Liver (tissue), 9 donors: ENCODE results near the gene KIF1A. TPM values are rescaled to one million over a fixed set of nuclear protein-coding genes. Genes with fewer than 3 reads are reported as not detected.

Experiments used
- DNase-seq: peaks from one replicate; pipeline ENCODE4 v3.0.0-alpha.2; 2017; ENCODE audit warnings: low spot score
- H3K27ac ChIP-seq, 2 donors: one replicate each; pipeline ENCODE4 v1.7.0; 2013; ENCODE audit warnings: inconsistent platforms in 2 of 2, low read length in 2 of 2, control low read depth in 1 of 2, low read depth in 1 of 2, mild to moderate bottlenecking in 1 of 2
- H3K27me3 ChIP-seq, 4 donors: one replicate each; pipeline versions ENCODE4 v1.6.1 to v1.7.0; 2013; ENCODE audit warnings: low read length in 3 of 4, inconsistent platforms in 1 of 4, mild to moderate bottlenecking in 1 of 4, moderate library complexity in 1 of 4; ENCODE audit not compliant: control insufficient read depth in 4 of 4, insufficient read depth in 4 of 4
- H3K36me3 ChIP-seq, 4 donors: one replicate each; pipeline versions ENCODE4 v1.6.1 to v1.7.0; 2013; ENCODE audit warnings: low read length in 3 of 4, mild to moderate bottlenecking in 3 of 4, low read depth in 1 of 4, moderate library complexity in 1 of 4; ENCODE audit not compliant: control insufficient read depth in 4 of 4, insufficient read depth in 3 of 4
- H3K4me1 ChIP-seq, 4 donors: one replicate each; pipeline versions ENCODE4 v1.6.1 to v1.7.0; 2013; ENCODE audit warnings: low read length in 3 of 4, mild to moderate bottlenecking in 3 of 4, moderate library complexity in 1 of 4; ENCODE audit not compliant: control insufficient read depth in 4 of 4, insufficient read depth in 4 of 4
- H3K4me3 ChIP-seq, 3 donors: one replicate each; pipeline versions ENCODE4 v1.6.1 to v1.7.0; 2013; ENCODE audit warnings: low read length in 3 of 3, control low read depth in 1 of 3, low read depth in 1 of 3, mild to moderate bottlenecking in 1 of 3
- H3K9ac ChIP-seq, 2 donors: one replicate each; pipeline ENCODE4 v1.7.0; 2013; ENCODE audit warnings: low read length in 2 of 2, mild to moderate bottlenecking in 2 of 2, moderate library complexity in 2 of 2, control low read depth in 1 of 2, low read depth in 1 of 2
- H3K9me3 ChIP-seq, 4 donors: one replicate each; pipeline versions ENCODE4 v1.6.1 to v1.7.0; 2013; ENCODE audit warnings: low read length in 3 of 4; ENCODE audit not compliant: control insufficient read depth in 4 of 4
- CTCF ChIP-seq: fragments of 150-350 bp; IDR thresholded peaks from 2 replicates; pipeline ENCODE4 v1.5.1; 2017; ENCODE audit warnings: improper control_type of control experiment, low read depth, low read length; ENCODE audit not compliant: missing input control
- EGR1 ChIP-seq, 2 donors: IDR thresholded peaks; 2 replicates each; pipeline ENCODE4 v1.6.1; 2016 to 2018; ENCODE audit warnings: antibody characterized with exemption in 2 of 2, low read depth in 2 of 2
- FOXA2 ChIP-seq: IDR thresholded peaks from 2 replicates; pipeline ENCODE4 v1.6.1; 2016; ENCODE audit warnings: antibody characterized with exemption
- HNF4G ChIP-seq: IDR thresholded peaks from 2 replicates; pipeline ENCODE4 v1.6.1; 2016; ENCODE audit warnings: antibody characterized with exemption
- MAX ChIP-seq: IDR thresholded peaks from 2 replicates; pipeline ENCODE4 v1.6.1; 2016; ENCODE audit warnings: antibody characterized with exemption
- RAD21 ChIP-seq, 2 donors: IDR thresholded peaks; 2 replicates each; pipeline ENCODE4 v1.6.1; 2016; ENCODE audit warnings: antibody characterized with exemption in 2 of 2, mild to moderate bottlenecking in 2 of 2
- RXRA ChIP-seq, 2 donors: IDR thresholded peaks; 2 replicates each; pipeline ENCODE4 v1.6.1; 2017 to 2018; ENCODE audit warnings: antibody characterized with exemption in 2 of 2, mild to moderate bottlenecking in 1 of 2
- SP1 ChIP-seq: IDR thresholded peaks from 2 replicates; pipeline ENCODE4 v1.6.1; 2018; ENCODE audit warnings: antibody characterized with exemption, mild to moderate bottlenecking
- WGBS: extraction: QIAGEN DNeasy Blood & Tissue Kit; methylation state at CpG from one replicate; pipeline ENCODE4 v1.1.7; 2013; 5-methylcytosine and 5-hydroxymethylcytosine counted together
- polyA plus RNA-seq, 2 donors: library from polyadenylated mRNA; stranded (reverse) in 1 of 2; unstranded in 1 of 2; fragments of 200-250 nt in 1 of 2; fragments of >200 nt in 1 of 2; fragmentation: Nextera tagmentation in 1 of 2; extraction: Ambion mirVana in 1 of 2; gene quantifications; one replicate each; pipeline versions ENCODE4 v1.2.1 to v1.2.3, GENCODE V29; 2013 to 2015
- total RNA-seq, 2 donors: library from RNA; depleted of rRNA; stranded (reverse); fragments of >200 nt; gene quantifications; one replicate each; pipeline ENCODE4 v1.2.3, GENCODE V29; 2014
- TF ChIP-seq, protein P1 (sequence below): IDR thresholded peaks from 2 replicates; pipeline ENCODE4 v1.6.1; 2016; ENCODE audit warnings: antibody characterized with exemption, mild to moderate bottlenecking
- donor health status: healthy.
- donor health status: healthy.
- donor health status: healthy.
- donor health status: healthy.
- donor health status: healthy.

The KIF1A gene
- total and polyA plus RNA-seq, 4 donors, result 0.03 to 0.21 (median 0.11) TPM

- DNase-seq, result no peak
- TF ChIP-seq SP1 (no peak), EGR1 (IDR thresholded peaks at IDR 0.05; ENCODE audit: low read depth in 2 of 2) (no peak)
- Histone ChIP-seq H3K9me3 (no peaks in the 10 kb centered on the region), H3K27ac (peak overlapping the region; percentile 87 to 90), H3K4me3 (no peak overlapping the region), H3K27me3 (no peaks in the 10 kb centered on the region), H3K36me3 (no peaks in the 10 kb centered on the region), H3K9ac (no peak overlapping the region), H3K4me1 (peaks cover 21 to 73% (median 50%) of the 10 kb centered on the region in 4 donors)
- WGBS, result 96% methylated on average over 10 of the region's 10 CpGs
Observed at GRCh38 chr2:240858871-240859270, 38.9 kb upstream of the KIF1A start.

- H3K4me1 ChIP-seq, result peaks cover 17 to 67% (median 45%) of the 10 kb centered on the region in 4 donors
- H3K27me3 ChIP-seq, result no peaks in the 10 kb centered on the region
- no peak overlapping the region for H3K9ac ChIP-seq
Observed at GRCh38 chr2:240858321-240858720, 38.3 kb upstream of the KIF1A start.

More at GRCh38 chr2:240858321-240858720, 38.3 kb upstream of the KIF1A start:
- no peak overlapping the region for H3K4me3 ChIP-seq
- TF ChIP-seq MAX (no peak), CTCF (no peak), FOXA2 (no peak), RAD21 (IDR thresholded peaks at IDR 0.05) (no peak), RXRA (IDR thresholded peaks at IDR 0.05) (no peak), HNF4G (no peak)
- TF ChIP-seq, protein P1, sequence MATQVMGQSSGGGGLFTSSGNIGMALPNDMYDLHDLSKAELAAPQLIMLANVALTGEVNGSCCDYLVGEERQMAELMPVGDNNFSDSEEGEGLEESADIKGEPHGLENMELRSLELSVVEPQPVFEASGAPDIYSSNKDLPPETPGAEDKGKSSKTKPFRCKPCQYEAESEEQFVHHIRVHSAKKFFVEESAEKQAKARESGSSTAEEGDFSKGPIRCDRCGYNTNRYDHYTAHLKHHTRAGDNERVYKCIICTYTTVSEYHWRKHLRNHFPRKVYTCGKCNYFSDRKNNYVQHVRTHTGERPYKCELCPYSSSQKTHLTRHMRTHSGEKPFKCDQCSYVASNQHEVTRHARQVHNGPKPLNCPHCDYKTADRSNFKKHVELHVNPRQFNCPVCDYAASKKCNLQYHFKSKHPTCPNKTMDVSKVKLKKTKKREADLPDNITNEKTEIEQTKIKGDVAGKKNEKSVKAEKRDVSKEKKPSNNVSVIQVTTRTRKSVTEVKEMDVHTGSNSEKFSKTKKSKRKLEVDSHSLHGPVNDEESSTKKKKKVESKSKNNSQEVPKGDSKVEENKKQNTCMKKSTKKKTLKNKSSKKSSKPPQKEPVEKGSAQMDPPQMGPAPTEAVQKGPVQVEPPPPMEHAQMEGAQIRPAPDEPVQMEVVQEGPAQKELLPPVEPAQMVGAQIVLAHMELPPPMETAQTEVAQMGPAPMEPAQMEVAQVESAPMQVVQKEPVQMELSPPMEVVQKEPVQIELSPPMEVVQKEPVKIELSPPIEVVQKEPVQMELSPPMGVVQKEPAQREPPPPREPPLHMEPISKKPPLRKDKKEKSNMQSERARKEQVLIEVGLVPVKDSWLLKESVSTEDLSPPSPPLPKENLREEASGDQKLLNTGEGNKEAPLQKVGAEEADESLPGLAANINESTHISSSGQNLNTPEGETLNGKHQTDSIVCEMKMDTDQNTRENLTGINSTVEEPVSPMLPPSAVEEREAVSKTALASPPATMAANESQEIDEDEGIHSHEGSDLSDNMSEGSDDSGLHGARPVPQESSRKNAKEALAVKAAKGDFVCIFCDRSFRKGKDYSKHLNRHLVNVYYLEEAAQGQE, result no peak
- DNase-seq, result no peak
- no peaks in the 10 kb centered on the region for H3K36me3 ChIP-seq
- peak overlapping the region; percentile 87 to 90 for H3K27ac ChIP-seq
- no peaks in the 10 kb centered on the region for H3K9me3 ChIP-seq
- WGBS, result 87% methylated on average over 13 of the region's 13 CpGs
